ENCODE data around the gene MOV10.

DNA sequence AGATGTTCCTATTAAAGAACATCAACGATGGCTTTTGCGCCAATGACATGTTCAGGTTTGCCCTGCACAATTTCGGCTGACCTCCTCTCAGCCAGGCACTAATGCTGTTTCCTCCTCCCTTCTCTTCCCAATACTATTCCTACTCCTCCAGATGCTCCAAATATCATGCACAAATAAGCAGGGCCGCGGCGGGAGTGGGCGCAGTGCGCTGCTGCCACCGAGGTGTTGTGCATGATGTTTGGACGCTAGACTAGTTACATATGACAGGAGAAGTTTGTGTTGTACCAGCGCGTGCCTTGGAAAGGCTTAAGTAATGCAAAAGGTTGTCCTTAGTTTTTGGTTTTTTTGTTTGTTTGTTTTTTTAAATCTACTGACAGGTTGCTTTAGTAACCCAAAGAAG is 73.9 kb downstream of the MOV10 start:
- TF ChIP-seq, protein P1, sequence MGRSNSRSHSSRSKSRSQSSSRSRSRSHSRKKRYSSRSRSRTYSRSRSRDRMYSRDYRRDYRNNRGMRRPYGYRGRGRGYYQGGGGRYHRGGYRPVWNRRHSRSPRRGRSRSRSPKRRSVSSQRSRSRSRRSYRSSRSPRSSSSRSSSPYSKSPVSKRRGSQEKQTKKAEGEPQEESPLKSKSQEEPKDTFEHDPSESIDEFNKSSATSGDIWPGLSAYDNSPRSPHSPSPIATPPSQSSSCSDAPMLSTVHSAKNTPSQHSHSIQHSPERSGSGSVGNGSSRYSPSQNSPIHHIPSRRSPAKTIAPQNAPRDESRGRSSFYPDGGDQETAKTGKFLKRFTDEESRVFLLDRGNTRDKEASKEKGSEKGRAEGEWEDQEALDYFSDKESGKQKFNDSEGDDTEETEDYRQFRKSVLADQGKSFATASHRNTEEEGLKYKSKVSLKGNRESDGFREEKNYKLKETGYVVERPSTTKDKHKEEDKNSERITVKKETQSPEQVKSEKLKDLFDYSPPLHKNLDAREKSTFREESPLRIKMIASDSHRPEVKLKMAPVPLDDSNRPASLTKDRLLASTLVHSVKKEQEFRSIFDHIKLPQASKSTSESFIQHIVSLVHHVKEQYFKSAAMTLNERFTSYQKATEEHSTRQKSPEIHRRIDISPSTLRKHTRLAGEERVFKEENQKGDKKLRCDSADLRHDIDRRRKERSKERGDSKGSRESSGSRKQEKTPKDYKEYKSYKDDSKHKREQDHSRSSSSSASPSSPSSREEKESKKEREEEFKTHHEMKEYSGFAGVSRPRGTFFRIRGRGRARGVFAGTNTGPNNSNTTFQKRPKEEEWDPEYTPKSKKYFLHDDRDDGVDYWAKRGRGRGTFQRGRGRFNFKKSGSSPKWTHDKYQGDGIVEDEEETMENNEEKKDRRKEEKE (IDR thresholded peaks at IDR 0.05): no peak
- TF ChIP-seq FOXM1 (IDR thresholded peaks at IDR 0.05; ENCODE audit: low read depth, low read length) (no peak), SMC3 (IDR thresholded peaks at IDR 0.05; ENCODE audit: borderline replicate concordance, low read length) (no peak), EP300 (IDR thresholded peaks at IDR 0.05; ENCODE audit: borderline replicate concordance in 1 of 2, control insufficient read depth in 1 of 2, low read depth in 2 of 2, low read length in 2 of 2) (no peak)
- TF ChIP-seq, protein P2, sequence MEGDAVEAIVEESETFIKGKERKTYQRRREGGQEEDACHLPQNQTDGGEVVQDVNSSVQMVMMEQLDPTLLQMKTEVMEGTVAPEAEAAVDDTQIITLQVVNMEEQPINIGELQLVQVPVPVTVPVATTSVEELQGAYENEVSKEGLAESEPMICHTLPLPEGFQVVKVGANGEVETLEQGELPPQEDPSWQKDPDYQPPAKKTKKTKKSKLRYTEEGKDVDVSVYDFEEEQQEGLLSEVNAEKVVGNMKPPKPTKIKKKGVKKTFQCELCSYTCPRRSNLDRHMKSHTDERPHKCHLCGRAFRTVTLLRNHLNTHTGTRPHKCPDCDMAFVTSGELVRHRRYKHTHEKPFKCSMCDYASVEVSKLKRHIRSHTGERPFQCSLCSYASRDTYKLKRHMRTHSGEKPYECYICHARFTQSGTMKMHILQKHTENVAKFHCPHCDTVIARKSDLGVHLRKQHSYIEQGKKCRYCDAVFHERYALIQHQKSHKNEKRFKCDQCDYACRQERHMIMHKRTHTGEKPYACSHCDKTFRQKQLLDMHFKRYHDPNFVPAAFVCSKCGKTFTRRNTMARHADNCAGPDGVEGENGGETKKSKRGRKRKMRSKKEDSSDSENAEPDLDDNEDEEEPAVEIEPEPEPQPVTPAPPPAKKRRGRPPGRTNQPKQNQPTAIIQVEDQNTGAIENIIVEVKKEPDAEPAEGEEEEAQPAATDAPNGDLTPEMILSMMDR (IDR thresholded peaks at IDR 0.05 in 2 of 3, conservative IDR thresholded peaks at IDR 0.05 in 1 of 3; ENCODE audit: control insufficient read depth in 2 of 3, extremely low read depth in 1 of 3, insufficient read depth in 1 of 3, low read depth in 3 of 3, low read length in 3 of 3): no peak

All from GM12878 (cell line).